Activated T-cell treated with anti-CD3 and anti-CD28 coated beads, Interleukin-2, amount 50 U/mL, for 72 hours (primary cell): Measurements from ENCODE around the gene NPS. TPM values are rescaled to one million over a fixed set of nuclear protein-coding genes. Genes with fewer than 3 reads are reported as not detected.

Experiments
- ATAC-seq, 2 donors: fragments of 150-1000 bp; cut with Tn5 transposase; replicated peaks in 1 of 2; 2 replicates each; pipeline ENCODE4 v1.10.0; 2021; ENCODE audit warnings: moderate library complexity in 2 of 2, mild to moderate bottlenecking in 1 of 2
- DNase-seq, 2 donors: peaks; one replicate each; pipeline ENCODE4 v3.0.0; 2021 to 2022; ENCODE audit warnings: mixed read lengths in 1 of 2
- H3K27ac Mint-ChIP-seq: one replicate; pipeline ENCODE4 v1.8.0; 2022; ENCODE audit warnings: mild to moderate bottlenecking, moderate library complexity, mixed read lengths
- H3K27me3 Mint-ChIP-seq: one replicate; pipeline ENCODE4 v1.8.0; 2022; ENCODE audit warnings: low read depth, mixed read lengths
- H3K36me3 Mint-ChIP-seq, 2 donors: one replicate each; pipeline ENCODE4 v1.8.0; 2022; ENCODE audit warnings: mixed read lengths in 2 of 2, mild to moderate bottlenecking in 1 of 2; ENCODE audit not compliant: insufficient read depth in 2 of 2
- H3K4me1 Mint-ChIP-seq: one replicate; pipeline ENCODE4 v1.8.0; 2022; ENCODE audit warnings: low read depth, mixed read lengths
- H3K4me3 Mint-ChIP-seq, 2 donors: one replicate each; pipeline ENCODE4 v1.8.0; 2022; ENCODE audit warnings: mild to moderate bottlenecking in 2 of 2, mixed read lengths in 2 of 2, moderate library complexity in 2 of 2
- H3K9me3 Mint-ChIP-seq, 2 donors: one replicate each; pipeline ENCODE4 v1.8.0; 2022; ENCODE audit warnings: mixed read lengths in 2 of 2
- total RNA-seq, 2 donors: library from RNA; stranded (reverse); gene quantifications; one replicate each; pipeline ENCODE4 v1.2.3, GENCODE V29; 2022

NPS gene
- total RNA-seq, 2 donors from 2014 or later, result not detected

DNA sequence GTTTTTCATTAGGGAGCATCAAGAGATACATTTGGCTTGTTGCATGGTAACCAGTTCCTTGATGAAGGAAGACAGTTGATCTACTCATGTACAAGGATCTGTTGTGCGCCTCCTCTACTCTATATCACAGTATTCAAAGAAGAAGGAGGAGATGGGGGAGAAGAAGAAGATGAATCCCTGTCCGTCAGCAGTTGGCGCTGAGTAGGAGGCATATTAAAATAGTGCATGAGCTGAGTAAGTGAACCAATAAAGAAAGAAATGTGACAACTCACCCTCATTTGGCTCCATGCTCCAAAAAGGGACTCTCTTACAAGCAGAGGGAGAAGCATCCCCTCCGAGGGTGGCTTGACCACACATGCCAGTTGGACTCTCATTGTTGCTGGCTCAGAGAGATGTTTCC lies 20.1 kb downstream of the NPS start:
- no peak overlapping the region for H3K27ac Mint-ChIP-seq
- H3K4me1 Mint-ChIP-seq, result no peaks in the 10 kb centered on the region
- peaks cover 8 to 9% of the 10 kb centered on the region in 2 donors for H3K9me3 Mint-ChIP-seq
- no peaks in the 10 kb centered on the region for H3K27me3 Mint-ChIP-seq
- no peak overlapping the region for H3K4me3 Mint-ChIP-seq
- ATAC-seq, result no peak
- peaks cover 0 to 2% of the 10 kb centered on the region in 2 donors for H3K36me3 Mint-ChIP-seq
- no peak for DNase-seq

DNA sequence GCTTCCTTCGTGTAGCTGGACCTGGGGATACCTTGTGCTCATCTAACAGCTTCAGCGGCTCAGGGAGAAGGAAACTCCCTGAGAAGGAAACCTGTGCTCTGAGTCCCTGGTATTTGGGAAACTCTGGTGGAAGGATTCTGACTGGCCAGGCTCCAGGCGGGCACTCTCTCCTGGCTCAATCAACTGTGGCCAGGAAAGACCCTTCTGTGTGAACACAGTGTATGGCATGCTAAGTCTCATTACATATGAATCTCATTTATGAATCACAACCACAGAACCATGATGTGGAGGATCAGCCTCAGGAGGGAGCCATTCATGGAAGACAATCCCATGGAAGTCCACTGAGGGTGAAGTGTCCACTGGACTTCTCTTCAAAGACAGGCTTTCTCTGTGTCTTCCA lies 20.9 kb downstream of the NPS start:
- no peak overlapping the region for H3K27ac Mint-ChIP-seq
- H3K36me3 Mint-ChIP-seq, result peaks cover 0 to 2% of the 10 kb centered on the region in 2 donors
- no peak for DNase-seq
- peaks cover 9 to 11% of the 10 kb centered on the region in 2 donors for H3K9me3 Mint-ChIP-seq
- no peaks in the 10 kb centered on the region for H3K4me1 Mint-ChIP-seq
- H3K4me3 Mint-ChIP-seq, result no peak overlapping the region
- ATAC-seq, result no peak
- no peaks in the 10 kb centered on the region for H3K27me3 Mint-ChIP-seq

DNA sequence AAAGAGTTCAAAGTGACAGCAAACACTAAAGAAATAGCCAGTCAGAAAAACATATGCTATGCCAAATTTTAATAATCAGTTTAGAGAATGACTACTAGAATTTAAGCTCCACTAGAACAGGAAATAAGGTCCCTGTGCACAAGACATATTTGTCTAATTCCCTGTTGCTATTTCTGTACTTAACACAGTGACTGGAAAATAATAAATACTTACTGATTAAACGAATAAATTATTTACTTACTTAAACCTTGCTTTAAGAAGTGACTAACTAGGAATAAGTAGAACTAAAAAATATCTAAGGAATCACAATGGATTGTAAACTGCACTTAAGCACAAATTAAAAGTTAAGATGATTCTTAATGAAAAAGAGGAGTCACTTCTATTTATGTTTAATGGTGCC lies 22.3 kb downstream of the NPS start:
- ATAC-seq (no peak), DNase-seq (no peak)
- H3K27ac Mint-ChIP-seq, result no peak overlapping the region
- no peaks in the 10 kb centered on the region for H3K4me1 Mint-ChIP-seq
- no peak overlapping the region for H3K4me3 Mint-ChIP-seq
- peaks cover 9 to 11% of the 10 kb centered on the region in 2 donors for H3K9me3 Mint-ChIP-seq
- H3K36me3 Mint-ChIP-seq, result peaks cover 0 to 2% of the 10 kb centered on the region in 2 donors
- H3K27me3 Mint-ChIP-seq, result no peaks in the 10 kb centered on the region

- H3K9me3 Mint-ChIP-seq, result peaks cover 9 to 11% of the 10 kb centered on the region in 2 donors
- H3K27me3 Mint-ChIP-seq, result no peaks in the 10 kb centered on the region
- no peak overlapping the region for H3K4me3 Mint-ChIP-seq
- ATAC-seq (no peak), DNase-seq (no peak)
- H3K27ac Mint-ChIP-seq, result no peak overlapping the region
- H3K36me3 Mint-ChIP-seq, result peaks cover 0 to 2% of the 10 kb centered on the region in 2 donors
- H3K4me1 Mint-ChIP-seq, result no peaks in the 10 kb centered on the region
Observed at GRCh38 chr10:127576051-127576450, 26.9 kb downstream of the NPS start.

DNA sequence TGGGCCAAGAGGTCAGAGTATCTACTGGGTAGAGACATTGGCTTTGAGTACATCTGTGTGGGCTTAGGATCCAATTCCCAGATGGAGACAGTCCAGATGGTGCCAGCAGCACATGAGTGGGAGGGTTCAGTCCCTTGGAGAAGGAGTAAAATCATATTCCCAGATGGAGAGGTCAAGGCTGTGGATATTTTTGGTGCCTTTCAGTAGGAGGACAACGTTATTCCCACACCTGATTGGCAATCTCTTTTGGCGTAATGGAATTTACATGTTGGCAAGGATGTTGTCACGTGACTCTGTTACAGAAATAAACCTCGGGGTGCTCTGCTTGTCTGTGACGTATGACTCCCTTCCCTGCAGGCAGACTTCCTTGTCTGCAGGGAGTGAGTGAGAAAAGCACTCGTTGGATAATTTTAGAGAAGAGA lies 27.6 kb downstream of the NPS start:
- peaks cover 9 to 11% of the 10 kb centered on the region in 2 donors for H3K9me3 Mint-ChIP-seq
- no peaks in the 10 kb centered on the region for H3K27me3 Mint-ChIP-seq
- no peak overlapping the region for H3K27ac Mint-ChIP-seq
- no peak for DNase-seq
- no peak overlapping the region for H3K4me3 Mint-ChIP-seq
- no peak for ATAC-seq
- H3K36me3 Mint-ChIP-seq, result peaks cover 0 to 2% of the 10 kb centered on the region in 2 donors
- no peaks in the 10 kb centered on the region for H3K4me1 Mint-ChIP-seq

- ATAC-seq, result no peak
- no peaks in the 10 kb centered on the region for H3K27me3 Mint-ChIP-seq
- peaks cover 0 to 2% of the 10 kb centered on the region in 2 donors for H3K36me3 Mint-ChIP-seq
- H3K4me1 Mint-ChIP-seq, result no peaks in the 10 kb centered on the region
- no peak for DNase-seq
- H3K27ac Mint-ChIP-seq, result no peak overlapping the region
- no peak overlapping the region for H3K4me3 Mint-ChIP-seq
- H3K9me3 Mint-ChIP-seq, result peaks cover 9 to 11% of the 10 kb centered on the region in 2 donors
Observed at GRCh38 chr10:127577376-127578258, 28.5 kb downstream of the NPS start.

- no peaks in the 10 kb centered on the region for H3K27me3 Mint-ChIP-seq
- ATAC-seq (no peak), DNase-seq (no peak)
- no peak overlapping the region for H3K27ac Mint-ChIP-seq
- peaks cover 3 to 7% of the 10 kb centered on the region in 2 donors for H3K9me3 Mint-ChIP-seq
- H3K36me3 Mint-ChIP-seq, result no peaks in the 10 kb centered on the region
- H3K4me1 Mint-ChIP-seq, result no peaks in the 10 kb centered on the region
- H3K4me3 Mint-ChIP-seq, result no peak overlapping the region
Observed at GRCh38 chr10:127578259-127578960, 29.3 kb downstream of the NPS start.

GRCh38 chr10:127578961-127579305 lies 29.8 kb downstream of the NPS start:
- ATAC-seq (no peak), DNase-seq (no peak)
- no peaks in the 10 kb centered on the region for H3K27me3 Mint-ChIP-seq
- no peak overlapping the region for H3K4me3 Mint-ChIP-seq
- H3K4me1 Mint-ChIP-seq, result no peaks in the 10 kb centered on the region
- H3K9me3 Mint-ChIP-seq, result peaks cover 0 to 3% of the 10 kb centered on the region in 2 donors
- no peaks in the 10 kb centered on the region for H3K36me3 Mint-ChIP-seq
- no peak overlapping the region for H3K27ac Mint-ChIP-seq

DNA sequence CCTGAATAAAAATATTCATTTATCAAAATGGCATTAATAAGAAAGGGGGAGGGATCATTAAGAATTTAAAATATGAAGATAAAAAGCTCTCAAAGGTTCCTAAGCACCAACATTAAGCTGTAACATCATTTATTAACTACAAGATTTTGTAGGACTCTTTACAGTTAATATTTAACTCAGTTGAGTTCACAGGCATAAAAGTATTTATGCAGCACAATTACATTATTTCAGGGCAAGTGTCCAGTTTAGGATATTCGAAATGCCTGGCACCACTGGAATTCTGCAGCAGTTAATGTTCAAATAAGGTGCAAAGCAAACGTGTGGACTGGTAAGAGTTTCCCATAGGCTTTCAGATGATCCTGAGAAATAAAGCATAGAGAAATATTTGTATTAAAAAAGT lies 30.5 kb downstream of the NPS start:
- Mint-ChIP-seq H3K27me3 (no peaks in the 10 kb centered on the region), H3K4me1 (no peaks in the 10 kb centered on the region), H3K27ac (no peak overlapping the region), H3K9me3 (no peaks in the 10 kb centered on the region), H3K36me3 (no peaks in the 10 kb centered on the region), H3K4me3 (no peak overlapping the region)
- ATAC-seq (no peak), DNase-seq (no peak)

DNA sequence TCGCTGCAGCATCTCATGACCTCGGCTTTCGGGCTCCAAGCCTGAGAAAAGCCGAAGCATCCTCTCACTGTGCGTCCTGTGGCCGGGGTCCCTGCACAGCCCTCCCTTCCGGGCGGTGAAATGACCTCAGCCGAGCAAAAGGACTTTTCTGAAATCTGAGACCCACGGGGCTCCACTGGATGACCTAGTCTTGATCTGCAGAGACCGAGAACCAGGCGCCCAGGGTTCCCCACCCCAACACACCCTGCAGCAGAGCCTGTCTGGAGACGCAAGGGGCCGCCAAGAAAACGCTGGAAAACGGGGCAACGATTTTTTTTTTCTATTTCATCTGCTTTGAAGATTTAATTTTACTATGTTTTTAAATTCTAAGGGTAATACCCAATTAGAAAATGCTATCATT lies 31.7 kb downstream of the NPS start:
- Mint-ChIP-seq H3K9me3 (no peaks in the 10 kb centered on the region), H3K36me3 (no peaks in the 10 kb centered on the region), H3K4me1 (no peaks in the 10 kb centered on the region), H3K4me3 (no peak overlapping the region), H3K27ac (no peak overlapping the region), H3K27me3 (no peaks in the 10 kb centered on the region)
- ATAC-seq, result no peak
- no peak for DNase-seq

GRCh38 chr10:127585519-127586023 lies 36.5 kb downstream of the NPS start:
- no peak for DNase-seq
- Mint-ChIP-seq H3K4me1 (no peaks in the 10 kb centered on the region), H3K27ac (no peak overlapping the region), H3K27me3 (no peaks in the 10 kb centered on the region), H3K36me3 (no peaks in the 10 kb centered on the region), H3K4me3 (no peak overlapping the region), H3K9me3 (peaks cover 5 to 7% of the 10 kb centered on the region in 2 donors)
- no peak for ATAC-seq

DNA sequence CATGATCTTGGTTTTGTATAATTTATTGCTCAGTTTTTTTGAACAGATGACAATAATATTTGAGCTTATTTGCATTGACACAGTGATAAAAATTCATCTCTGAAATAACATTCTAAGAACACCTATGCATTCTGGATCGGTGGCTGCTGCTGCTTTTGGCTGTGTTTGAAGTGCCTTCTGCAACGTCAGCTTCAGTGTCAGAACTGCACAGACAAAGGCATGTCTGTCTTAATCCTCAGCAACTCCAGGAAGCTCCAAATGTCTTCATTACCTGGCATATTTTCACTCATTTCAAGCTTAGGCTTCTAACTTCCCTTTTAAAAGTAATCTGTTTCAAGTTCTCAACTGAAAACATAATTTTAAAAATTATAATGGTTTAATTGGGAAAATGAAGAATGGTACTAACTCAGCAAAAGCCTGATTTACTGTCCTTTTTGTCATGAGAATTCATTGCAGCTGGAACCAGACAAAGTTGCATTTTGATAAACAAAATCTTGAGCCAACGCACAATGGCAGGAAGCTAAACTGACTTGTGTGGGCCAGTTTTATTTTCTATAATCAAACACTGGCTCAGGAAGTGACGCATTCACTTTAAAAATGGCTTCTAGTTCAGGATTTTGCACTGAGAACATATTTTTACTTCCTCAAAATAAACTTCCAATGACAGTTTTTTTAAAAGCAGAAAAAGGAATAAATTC lies 38.7 kb downstream of the NPS start:
- H3K27ac Mint-ChIP-seq, result no peak overlapping the region
- no peaks in the 10 kb centered on the region for H3K4me1 Mint-ChIP-seq
- DNase-seq (no peak), ATAC-seq (no peak)
- peaks cover 5 to 7% of the 10 kb centered on the region in 2 donors for H3K9me3 Mint-ChIP-seq
- H3K4me3 Mint-ChIP-seq, result no peak overlapping the region
- H3K27me3 Mint-ChIP-seq, result no peaks in the 10 kb centered on the region
- H3K36me3 Mint-ChIP-seq, result no peaks in the 10 kb centered on the region

DNA sequence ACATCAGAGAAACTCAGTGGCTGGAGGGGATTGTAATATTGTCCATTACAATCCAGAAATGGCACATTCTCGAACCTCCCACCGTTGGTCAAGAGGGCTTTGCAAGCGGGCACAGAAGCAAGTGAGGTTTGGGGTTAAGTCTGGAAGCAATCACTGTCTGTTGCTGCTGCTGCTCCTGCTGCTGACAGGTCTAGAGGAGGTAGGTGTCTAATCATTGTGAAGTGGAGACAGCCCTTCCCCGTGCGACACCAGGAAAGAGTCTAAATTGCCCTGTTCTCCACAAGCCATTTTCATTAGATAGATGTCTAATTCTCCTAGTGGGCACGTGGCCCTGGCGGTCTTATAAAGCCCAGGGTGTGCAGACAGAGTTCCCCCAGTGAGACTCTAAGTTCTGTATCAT lies 43.5 kb downstream of the NPS start:
- DNase-seq (no peak), ATAC-seq (no peak)
- H3K27ac Mint-ChIP-seq, result no peak overlapping the region
- H3K27me3 Mint-ChIP-seq, result no peaks in the 10 kb centered on the region
- no peaks in the 10 kb centered on the region for H3K36me3 Mint-ChIP-seq
- H3K4me1 Mint-ChIP-seq, result no peaks in the 10 kb centered on the region
- peaks cover 2% of the 10 kb centered on the region in 2 donors for H3K9me3 Mint-ChIP-seq
- H3K4me3 Mint-ChIP-seq, result no peak overlapping the region
